Measurements from ENCODE around the gene ECSIT.

DNA sequence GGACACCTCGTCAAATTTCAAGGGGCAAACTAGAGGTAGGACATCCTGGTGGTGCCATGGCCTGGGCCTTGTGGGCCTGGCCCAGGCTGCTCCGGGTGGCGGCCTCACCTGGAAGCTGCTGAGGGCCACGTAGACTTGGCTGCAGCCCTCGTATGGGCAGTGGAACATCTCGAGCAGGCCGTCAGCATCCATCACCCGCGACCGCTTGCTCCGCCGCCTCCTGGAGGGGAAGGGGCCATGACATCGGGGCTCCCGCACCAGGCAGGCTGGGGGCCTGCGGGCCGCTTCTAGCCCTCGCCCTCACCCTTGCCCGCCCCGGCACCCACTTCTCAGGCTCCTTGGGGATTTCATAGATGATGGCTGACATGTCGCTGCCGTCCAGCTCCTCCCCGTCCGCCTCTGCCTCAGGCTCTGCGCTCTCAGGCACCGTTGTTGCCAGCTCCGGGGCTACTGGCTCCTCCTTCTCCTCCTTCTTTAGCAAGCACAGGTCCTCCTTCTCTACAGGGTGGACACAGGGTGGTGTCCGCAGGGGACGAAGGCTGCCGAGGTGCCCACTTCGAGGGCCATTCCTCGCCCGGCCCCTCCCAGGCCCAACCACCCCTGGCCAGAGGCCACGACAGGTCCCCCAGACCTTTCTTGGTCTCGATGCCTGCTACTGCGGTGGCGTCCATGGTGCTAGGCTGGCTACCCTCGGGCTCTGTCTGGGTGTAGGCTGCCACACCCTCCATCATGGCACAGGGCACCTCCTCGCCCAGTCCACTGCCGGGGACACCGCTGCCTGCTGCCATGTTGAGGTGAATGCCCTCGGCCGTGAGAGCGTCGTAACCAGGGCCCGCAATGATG lies 42.1 kb downstream of the ECSIT start:
- TF ChIP-seq, protein P1, sequence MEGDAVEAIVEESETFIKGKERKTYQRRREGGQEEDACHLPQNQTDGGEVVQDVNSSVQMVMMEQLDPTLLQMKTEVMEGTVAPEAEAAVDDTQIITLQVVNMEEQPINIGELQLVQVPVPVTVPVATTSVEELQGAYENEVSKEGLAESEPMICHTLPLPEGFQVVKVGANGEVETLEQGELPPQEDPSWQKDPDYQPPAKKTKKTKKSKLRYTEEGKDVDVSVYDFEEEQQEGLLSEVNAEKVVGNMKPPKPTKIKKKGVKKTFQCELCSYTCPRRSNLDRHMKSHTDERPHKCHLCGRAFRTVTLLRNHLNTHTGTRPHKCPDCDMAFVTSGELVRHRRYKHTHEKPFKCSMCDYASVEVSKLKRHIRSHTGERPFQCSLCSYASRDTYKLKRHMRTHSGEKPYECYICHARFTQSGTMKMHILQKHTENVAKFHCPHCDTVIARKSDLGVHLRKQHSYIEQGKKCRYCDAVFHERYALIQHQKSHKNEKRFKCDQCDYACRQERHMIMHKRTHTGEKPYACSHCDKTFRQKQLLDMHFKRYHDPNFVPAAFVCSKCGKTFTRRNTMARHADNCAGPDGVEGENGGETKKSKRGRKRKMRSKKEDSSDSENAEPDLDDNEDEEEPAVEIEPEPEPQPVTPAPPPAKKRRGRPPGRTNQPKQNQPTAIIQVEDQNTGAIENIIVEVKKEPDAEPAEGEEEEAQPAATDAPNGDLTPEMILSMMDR (IDR thresholded peaks at IDR 0.05): no peak
- no peak for TF ChIP-seq POLR2A (IDR thresholded peaks at IDR 0.05)

Data from lower leg skin (tissue), 3 donors.